Peyer's patch (tissue), 4 donors: ENCODE data around the gene RARA. TPM values are rescaled to one million over a fixed set of nuclear protein-coding genes. Genes with fewer than 3 reads are reported as not detected.

Experiments
- DNase-seq, 3 donors: peaks; one replicate each; pipeline ENCODE4 v3.0.0-alpha.2; 2017 to 2019
- H3K27ac ChIP-seq, 4 donors: fragments of 200-600 bp; sonication (generic); one replicate each; pipeline ENCODE4 v1.5.1; 2016 to 2019
- H3K27me3 ChIP-seq, 2 donors: fragments of 200-600 bp; sonication (generic); one replicate each; pipeline ENCODE4 v1.5.1; 2019
- H3K36me3 ChIP-seq, 3 donors: fragments of 200-600 bp; sonication (generic); one replicate each; pipeline ENCODE4 v1.5.1; 2016 to 2019
- H3K4me1 ChIP-seq, 4 donors: fragments of 200-600 bp; sonication (generic); one replicate each; pipeline ENCODE4 v1.5.1; 2016 to 2019
- H3K4me3 ChIP-seq, 4 donors: fragments of 200-600 bp; sonication (generic); 1 replicate in 3 of 4; 2 replicates in 1 of 4; pipeline ENCODE4 v1.5.1; 2016 to 2019; ENCODE audit warnings: mild to moderate bottlenecking in 1 of 4
- H3K9me3 ChIP-seq, 4 donors: fragments of 200-600 bp; sonication (generic); one replicate each; pipeline ENCODE4 v1.5.1; 2016 to 2019; ENCODE audit warnings: mild to moderate bottlenecking in 1 of 4
- POLR2A ChIP-seq, 2 donors: fragments of 450-650 bp; IDR thresholded peaks; one replicate each; pipeline ENCODE4 v1.5.1; 2017; ENCODE audit warnings: antibody characterized with exemption in 2 of 2, mild to moderate bottlenecking in 2 of 2, moderate library complexity in 2 of 2
- total RNA-seq, 4 donors: library from RNA; depleted of rRNA; stranded (reverse); fragments of >200 nt; gene quantifications; one replicate each; pipeline ENCODE4 v1.1.0, GENCODE V29; 2016
- TF ChIP-seq, protein P1 (sequence below), 6 experiments: fragments of 450-650 bp in 4 of 6; fragments of 200-600 bp in 2 of 6; sonication (generic) in 1 of 6; IDR thresholded peaks; one replicate each; pipeline ENCODE4 v1.5.1; 2017 to 2019; ENCODE audit warnings: antibody characterized with exemption in 6 of 6, mild to moderate bottlenecking in 3 of 6, moderate library complexity in 1 of 6

The RARA gene
- total RNA-seq, 4 donors from 2014 or later = 46.2 to 93.3 (median 72.1) TPM

- Histone ChIP-seq H3K27me3 (no peaks in the 10 kb centered on the region), H3K27ac (no peak overlapping the region), H3K36me3 (no peaks in the 10 kb centered on the region), H3K4me3 (no peak overlapping the region), H3K4me1 (peaks cover 0 to 15% (median 3%) of the 10 kb centered on the region in 4 donors), H3K9me3 (no peaks in the 10 kb centered on the region)
- DNase-seq = peak in 2 of 3 donors; percentile 44 to 79
- TF ChIP-seq POLR2A (IDR thresholded peaks at IDR 0.05) = no peak
- TF ChIP-seq, protein P1, sequence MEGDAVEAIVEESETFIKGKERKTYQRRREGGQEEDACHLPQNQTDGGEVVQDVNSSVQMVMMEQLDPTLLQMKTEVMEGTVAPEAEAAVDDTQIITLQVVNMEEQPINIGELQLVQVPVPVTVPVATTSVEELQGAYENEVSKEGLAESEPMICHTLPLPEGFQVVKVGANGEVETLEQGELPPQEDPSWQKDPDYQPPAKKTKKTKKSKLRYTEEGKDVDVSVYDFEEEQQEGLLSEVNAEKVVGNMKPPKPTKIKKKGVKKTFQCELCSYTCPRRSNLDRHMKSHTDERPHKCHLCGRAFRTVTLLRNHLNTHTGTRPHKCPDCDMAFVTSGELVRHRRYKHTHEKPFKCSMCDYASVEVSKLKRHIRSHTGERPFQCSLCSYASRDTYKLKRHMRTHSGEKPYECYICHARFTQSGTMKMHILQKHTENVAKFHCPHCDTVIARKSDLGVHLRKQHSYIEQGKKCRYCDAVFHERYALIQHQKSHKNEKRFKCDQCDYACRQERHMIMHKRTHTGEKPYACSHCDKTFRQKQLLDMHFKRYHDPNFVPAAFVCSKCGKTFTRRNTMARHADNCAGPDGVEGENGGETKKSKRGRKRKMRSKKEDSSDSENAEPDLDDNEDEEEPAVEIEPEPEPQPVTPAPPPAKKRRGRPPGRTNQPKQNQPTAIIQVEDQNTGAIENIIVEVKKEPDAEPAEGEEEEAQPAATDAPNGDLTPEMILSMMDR (IDR thresholded peaks at IDR 0.05) = peak in 5 of 6 experiments; percentile 50 to 89 (median 83)
Measured at GRCh38 chr17:40290629-40291280, 18.2 kb upstream of the RARA start.

DNA sequence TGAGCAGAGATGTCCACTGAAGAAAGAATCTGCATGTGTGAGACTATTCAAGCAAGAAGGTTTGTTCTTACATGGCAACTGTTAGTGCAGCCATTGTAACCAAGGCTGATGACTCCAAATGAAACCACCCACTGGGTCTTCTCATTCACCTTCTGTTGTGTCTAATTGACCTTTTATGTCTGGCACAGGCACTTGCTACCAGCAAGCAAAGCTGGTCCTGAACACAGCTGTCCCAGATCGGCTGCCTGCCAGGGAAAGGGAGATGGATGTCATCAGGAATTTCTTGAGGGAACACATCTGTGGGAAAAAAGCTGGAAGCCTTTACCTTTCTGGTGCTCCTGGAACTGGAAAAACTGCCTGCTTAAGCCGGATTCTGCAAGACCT is 17.7 kb upstream of the RARA start:
- no peak for DNase-seq
- no peaks in the 10 kb centered on the region for H3K27me3 ChIP-seq
- no peak overlapping the region for H3K4me3 ChIP-seq
- no peak overlapping the region for H3K27ac ChIP-seq
- H3K36me3 ChIP-seq = no peaks in the 10 kb centered on the region
- TF ChIP-seq POLR2A (IDR thresholded peaks at IDR 0.05) = no peak
- TF ChIP-seq, protein P1 (IDR thresholded peaks at IDR 0.05) = no peak
- H3K4me1 ChIP-seq = peaks cover 0 to 15% (median 3%) of the 10 kb centered on the region in 4 donors
- H3K9me3 ChIP-seq = no peaks in the 10 kb centered on the region

DNA sequence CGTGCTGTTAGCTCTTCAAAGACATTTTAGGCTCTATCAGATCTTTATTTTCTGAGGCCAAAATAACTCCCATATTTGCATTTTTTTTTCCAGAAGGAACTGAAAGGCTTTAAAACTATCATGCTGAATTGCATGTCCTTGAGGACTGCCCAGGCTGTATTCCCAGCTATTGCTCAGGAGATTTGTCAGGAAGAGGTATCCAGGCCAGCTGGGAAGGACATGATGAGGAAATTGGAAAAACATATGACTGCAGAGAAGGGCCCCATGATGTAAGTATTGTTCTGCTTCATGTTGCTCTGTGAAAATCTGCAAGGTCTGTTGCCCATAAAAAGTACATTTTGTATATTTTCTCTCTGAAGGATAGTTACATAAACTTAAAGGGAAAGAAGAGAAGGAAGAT is 15.6 kb upstream of the RARA start:
- Histone ChIP-seq H3K9me3 (no peaks in the 10 kb centered on the region), H3K27ac (no peak overlapping the region), H3K4me1 (peaks cover 0 to 10% (median 0%) of the 10 kb centered on the region in 4 donors), H3K4me3 (no peak overlapping the region), H3K27me3 (no peaks in the 10 kb centered on the region), H3K36me3 (no peaks in the 10 kb centered on the region)
- no peak for TF ChIP-seq POLR2A (IDR thresholded peaks at IDR 0.05)
- TF ChIP-seq, protein P1 (IDR thresholded peaks at IDR 0.05) = no peak
- DNase-seq = peak in 1 of 3 donors; percentile 34

DNA sequence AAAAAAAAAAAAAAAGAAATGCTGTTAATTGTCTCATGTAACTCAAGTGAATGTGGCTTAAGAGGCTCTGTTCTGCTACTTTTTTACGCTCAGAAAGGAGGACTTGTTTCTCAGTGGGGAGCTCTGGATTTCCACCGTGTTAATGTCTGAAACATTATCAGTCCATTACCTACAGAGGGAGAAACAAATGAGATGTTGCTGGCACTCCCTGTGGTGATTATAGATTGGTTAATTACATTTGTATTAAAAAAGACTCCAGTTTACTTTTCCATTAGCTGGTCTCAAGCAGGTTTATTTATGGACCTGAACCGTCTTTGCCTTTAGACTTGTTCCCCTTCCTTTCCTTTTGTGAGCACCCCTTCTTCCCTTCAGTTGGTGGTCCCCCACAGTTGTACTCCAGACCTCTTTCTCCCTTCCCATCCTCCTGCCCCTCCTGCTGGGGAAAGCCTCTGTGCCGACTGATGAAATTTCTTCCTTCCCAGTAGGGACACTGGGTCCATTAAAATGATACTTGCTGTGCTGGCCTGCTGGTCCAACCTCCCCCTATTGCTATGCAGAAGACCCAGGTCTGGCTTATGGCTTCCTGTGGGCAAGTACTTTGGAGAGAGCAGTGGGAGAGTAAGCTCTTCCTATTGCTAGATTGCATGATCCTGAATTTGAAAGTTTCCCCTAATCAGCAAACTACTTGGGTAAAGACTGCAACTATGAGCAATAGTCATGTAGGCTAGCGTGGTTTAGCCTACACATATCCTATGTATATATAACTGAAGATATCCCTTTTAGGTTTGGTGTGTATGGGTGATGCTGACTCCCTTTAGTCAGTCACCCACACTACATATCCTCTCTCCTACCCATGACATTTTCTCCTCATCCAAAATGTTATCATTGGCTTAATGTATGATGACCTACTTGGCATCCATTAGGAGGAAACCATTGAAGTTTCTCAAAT is 13.2 kb upstream of the RARA start:
- no peaks in the 10 kb centered on the region for H3K4me1 ChIP-seq
- no peak overlapping the region for H3K27ac ChIP-seq
- no peaks in the 10 kb centered on the region for H3K36me3 ChIP-seq
- no peaks in the 10 kb centered on the region for H3K27me3 ChIP-seq
- peak in 1 of 3 donors; percentile 5 for DNase-seq
- TF ChIP-seq POLR2A (IDR thresholded peaks at IDR 0.05) = no peak
- TF ChIP-seq, protein P1 (IDR thresholded peaks at IDR 0.05) = no peak
- no peaks in the 10 kb centered on the region for H3K9me3 ChIP-seq
- no peak overlapping the region for H3K4me3 ChIP-seq

DNA sequence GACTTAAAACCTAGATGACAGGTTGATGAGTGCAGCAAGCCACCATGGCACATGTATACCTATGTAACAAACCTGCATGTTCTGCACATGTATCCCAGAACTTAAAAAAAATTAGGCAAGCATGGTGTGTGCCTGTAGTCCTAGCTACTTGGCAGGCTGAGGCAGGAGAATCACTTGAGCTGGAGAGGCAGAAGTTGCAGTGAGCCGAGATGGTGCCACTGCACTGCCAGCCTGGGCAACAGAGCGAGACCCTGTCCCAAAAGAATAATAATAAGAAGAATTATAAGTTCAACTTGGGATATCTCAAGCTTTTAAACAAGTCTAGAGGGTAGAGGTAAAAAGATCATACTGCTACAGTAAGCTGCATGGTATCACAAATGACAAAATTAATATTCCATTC is 11.5 kb upstream of the RARA start:
- Histone ChIP-seq H3K9me3 (no peaks in the 10 kb centered on the region), H3K27me3 (no peaks in the 10 kb centered on the region), H3K4me3 (no peak overlapping the region), H3K27ac (no peak overlapping the region), H3K36me3 (no peaks in the 10 kb centered on the region), H3K4me1 (no peaks in the 10 kb centered on the region)
- peak in 1 of 3 donors; percentile 13 for DNase-seq
- TF ChIP-seq, protein P1 (IDR thresholded peaks at IDR 0.05) = no peak
- no peak for TF ChIP-seq POLR2A (IDR thresholded peaks at IDR 0.05)
